Measurements from ENCODE around the gene ZSCAN12.
"Not testable (repeated sequence)": the region's sequence is repeated elsewhere in the genome, so short reads cannot be mapped to it uniquely, and the experiment has no call there.

ZSCAN12 gene

DNA sequence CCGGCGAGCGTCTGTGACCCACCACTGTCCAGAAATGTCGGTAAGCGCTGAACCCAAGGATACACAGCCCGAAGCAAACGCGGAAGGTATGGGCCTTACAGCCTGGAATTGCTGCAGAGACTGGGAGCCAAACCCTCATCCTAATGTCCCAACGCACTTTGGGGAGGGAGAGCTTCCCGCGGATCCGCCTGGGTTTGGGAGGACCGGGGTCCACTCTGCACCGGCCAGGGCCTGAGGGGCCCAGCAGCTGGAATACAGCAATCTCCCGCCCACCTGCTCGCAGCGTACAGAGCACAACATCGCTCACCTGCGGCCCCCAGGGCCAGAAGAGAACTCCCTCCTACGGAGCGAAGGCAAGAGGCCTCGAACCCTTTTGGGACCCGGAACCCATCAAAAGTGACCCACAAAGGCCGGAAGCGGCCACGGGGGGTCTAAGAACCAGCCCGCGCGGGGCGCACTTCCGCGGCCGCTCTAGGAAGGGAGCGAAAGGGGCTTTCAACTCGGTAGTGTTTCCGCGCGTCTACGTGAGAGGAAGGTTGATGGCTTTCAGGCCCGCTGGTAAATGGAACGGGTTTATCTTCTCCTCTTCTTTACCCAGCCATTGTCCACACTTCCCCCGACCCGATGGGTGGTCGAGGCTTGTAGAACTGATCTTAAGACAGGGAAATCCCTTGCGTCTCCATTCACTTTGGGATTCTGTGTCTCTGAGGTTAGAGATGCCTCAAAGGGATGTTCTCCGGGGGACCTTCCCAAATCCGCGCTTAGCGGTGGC lies at the start of gene ZSCAN12:
Gene ZSCAN12, minus strand, starts transcription at position 398 of the 772 bp plus-strand sequence. CDS start 1,342 bp downstream, outside the sequence.
- DNase-seq, result peak; percentile 67 to 88

GRCh38 chr6:28449056-28449455 lies 49.5 kb upstream of the ZSCAN12 start:
- no peak for DNase-seq

DNA sequence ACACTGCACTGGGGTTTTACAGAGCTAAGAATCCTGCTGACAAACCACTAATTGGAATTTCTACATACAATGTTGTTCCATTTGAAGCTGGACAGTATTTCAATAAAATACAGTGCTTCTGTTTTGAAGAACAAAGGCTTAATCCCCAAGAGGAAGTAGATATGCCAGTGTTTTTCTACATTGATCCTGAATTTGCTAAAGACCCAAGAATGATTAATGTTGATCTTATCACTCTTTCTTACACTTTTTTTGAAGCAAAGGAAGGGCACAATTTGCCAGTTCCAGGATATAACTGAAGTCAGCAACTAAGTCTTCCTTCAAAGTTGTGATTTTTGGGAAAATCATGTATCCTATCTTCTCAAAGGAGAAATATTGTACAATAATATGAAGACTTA lies 48.0 kb upstream of the ZSCAN12 start:
- not testable (repeated sequence) for DNase-seq

GRCh38 chr6:28446818-28447511 lies 47.4 kb upstream of the ZSCAN12 start:
- no peak for DNase-seq

- DNase-seq, result peak in 1 of 2 experiments; percentile 17
These were observed 45.2 kb upstream of the ZSCAN12 start for GRCh38 chr6:28444759-28445158.

- DNase-seq, result peak; percentile 80 to 93
These were observed 43.7 kb upstream of the ZSCAN12 start, which contains the start of gene ZSCAN23 for GRCh38 chr6:28443112-28443773. TSS of gene ZSCAN23 (minus strand) at chr6:28443491. CDS start at chr6:28436266, 7,225 bp downstream.

- DNase-seq, result no peak
These were observed 43.0 kb upstream of the ZSCAN12 start for GRCh38 chr6:28442586-28442985.

DNA sequence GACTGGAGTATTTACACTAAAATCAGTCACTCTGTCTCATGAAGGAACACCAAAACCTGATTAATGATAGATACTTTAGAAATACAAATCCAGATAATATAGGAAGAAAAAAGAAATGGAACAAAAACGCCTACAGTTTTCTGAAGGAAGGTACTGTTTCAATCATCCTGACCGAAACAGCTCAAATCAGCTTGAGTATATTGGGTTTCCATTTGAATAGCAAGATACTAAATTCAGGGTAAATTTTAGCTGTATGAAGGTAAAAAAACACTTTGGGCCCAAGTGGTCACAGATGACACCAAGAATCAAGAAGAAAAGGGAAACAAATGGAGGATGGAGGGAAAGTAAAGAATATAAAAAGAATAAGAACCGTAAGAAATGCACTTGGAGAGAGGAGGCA lies 36.9 kb upstream of the ZSCAN12 start:
- DNase-seq, result no peak

GRCh38 chr6:28433119-28433518 lies 33.6 kb upstream of the ZSCAN12 start:
- no peak for DNase-seq

DNA sequence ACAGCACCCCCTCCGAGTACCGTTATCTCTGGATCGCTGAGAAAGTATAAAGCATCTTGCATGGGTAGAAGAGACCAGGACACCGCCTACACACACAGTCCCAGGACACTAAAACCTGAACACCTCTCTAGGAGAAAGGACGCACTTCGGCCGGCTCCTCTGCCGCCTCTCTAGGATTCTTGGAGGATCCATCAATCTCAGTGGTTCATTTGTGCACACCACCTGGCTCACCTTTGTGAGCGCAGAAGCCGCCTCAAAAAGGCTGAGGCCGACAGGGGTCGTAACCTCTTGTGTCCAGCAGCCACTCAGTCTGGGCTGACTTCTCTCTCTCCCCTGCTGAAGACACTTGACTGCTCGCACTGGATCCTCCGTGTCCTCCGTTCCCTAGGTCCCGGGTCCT lies 30.2 kb upstream of the ZSCAN12 start:
- no peak for DNase-seq

GRCh38 chr6:28425944-28426541 lies 26.5 kb upstream of the ZSCAN12 start:
- no peak for DNase-seq

GRCh38 chr6:28424163-28424562 lies 24.6 kb upstream of the ZSCAN12 start:
- no peak for DNase-seq

GRCh38 chr6:28423546-28423945 lies 24.0 kb upstream of the ZSCAN12 start:
- no peak for DNase-seq

GRCh38 chr6:28413681-28414080 lies 14.1 kb upstream of the ZSCAN12 start:
- no peak for DNase-seq

- DNase-seq, result no peak
These were observed 11.2 kb upstream of the ZSCAN12 start for GRCh38 chr6:28410767-28411166.

DNA sequence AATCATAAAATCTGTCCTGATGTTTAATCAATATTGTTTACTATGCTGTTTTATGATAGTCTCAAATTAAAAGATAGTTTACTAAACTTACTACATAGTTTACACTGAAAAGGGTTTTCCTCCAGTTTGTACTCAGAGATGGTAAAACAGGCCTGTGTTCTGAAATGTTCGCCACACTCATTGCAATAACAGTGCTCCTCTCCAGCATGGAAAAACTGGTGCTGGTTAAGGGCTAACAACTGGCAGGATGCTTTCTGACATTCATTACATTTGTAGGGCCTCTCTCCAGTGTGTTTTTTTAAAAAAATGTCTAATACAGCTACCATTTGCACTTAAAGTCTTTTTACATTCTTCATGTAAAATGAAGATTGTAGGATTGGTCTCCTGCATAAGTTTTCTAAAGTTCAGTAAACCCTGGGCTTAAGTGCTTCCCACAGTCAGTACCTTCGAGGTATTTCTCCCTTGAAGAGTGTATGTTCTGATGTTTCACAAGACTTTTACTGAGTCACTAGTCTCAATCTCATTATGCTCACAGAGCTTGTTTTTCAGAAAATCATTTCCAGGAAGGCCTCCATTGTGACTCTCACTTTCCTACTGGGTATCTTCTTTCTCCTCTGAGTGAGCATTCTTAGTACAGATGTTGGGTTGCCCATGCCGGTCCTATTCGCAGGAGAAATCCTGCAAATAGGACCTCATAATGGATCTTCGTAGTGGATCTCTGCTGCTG lies 8.7 kb upstream of the ZSCAN12 start:
- DNase-seq, result no peak

DNA sequence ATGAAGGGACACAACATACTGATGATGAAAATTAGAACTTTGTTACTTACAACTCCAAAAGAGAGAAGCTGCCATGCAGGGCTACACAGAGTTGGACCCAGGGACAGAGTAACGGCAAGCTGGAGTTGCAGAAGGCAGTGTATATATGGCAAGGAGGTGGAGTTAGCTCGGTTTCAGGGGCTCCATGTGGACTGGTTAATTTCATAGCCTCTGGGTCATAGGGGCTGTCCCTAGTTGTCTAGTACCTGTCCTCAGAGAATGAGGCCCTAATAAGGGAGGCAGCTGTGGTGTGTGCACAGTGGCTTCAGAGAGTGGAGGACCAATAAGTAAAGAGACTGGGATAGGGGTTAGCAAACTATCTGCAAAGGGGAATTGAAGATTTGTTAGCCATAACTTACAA lies 7.9 kb upstream of the ZSCAN12 start:
- DNase-seq, result no peak

DNA sequence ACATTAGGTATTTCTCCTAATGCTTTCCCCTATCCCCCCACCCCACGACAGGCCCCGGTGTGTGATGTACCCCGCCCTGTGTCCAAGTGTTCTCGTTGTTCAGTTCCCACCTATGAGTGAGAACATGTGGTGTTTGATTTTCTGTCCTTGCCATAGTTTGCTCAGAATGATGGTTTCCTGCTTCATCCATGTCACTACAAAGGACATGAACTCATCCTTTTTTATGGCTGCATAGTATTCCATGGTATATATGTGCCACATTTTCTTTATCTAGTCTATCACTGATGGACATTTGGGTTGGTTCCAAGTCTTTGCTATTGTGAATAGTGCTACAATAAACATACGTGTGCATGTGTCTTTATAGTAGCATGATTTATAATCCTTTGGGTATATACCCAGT lies 4.4 kb upstream of the ZSCAN12 start:
- not testable (repeated sequence) for DNase-seq

DNA sequence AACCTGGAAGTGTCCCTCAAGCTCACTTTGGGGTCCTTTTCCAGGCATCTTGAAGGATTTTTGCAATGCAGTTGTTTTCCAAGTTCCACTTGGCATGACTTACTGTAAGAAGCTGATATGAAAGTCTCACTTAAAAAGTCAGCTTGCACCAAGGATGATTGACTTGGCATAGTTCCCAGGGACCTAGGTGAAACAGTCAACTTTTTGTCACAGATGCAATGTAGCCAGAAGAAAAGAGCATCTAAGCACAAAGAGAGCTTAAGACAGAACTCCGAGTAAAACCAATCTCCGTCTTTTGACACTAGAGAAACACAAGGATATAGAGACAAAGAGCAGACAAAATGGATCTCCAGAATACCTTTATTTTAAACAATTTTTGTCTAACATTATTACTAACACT lies 2.6 kb upstream of the ZSCAN12 start:
- DNase-seq, result no peak

- no peak for DNase-seq
These were observed 1.6 kb upstream of the ZSCAN12 start for GRCh38 chr6:28401172-28401571.

DNA sequence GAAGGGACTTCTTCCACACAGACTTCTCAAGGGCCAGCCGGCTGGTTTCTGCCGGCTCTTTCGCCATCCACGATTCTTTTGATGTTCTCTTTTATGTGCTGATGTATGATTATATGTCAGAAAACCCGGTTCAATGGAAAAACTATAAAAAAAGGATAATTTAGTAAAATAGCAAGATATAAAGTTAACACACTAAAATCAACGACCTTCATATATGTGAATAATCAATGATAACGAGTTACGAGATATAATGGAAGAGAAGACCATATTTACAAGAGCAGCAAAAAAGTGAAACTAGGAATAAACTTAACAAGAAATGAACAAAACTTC lies 540 bp upstream of the ZSCAN12 start:
- DNase-seq, result no peak

GRCh38 chr6:28395918-28396317 lies 3.6 kb downstream of the ZSCAN12 start:
- DNase-seq, result no peak

Data from NCI-H526 (cell line).